HG03354 (cell line): ENCODE measurements around the gene TM9SF3.

Source experiments
- ATAC-seq: cut with Tn5 transposase; IDR thresholded peaks from one replicate; pipeline ENCODE4 v1.9.1; 2021; ENCODE audit warnings: mild to moderate bottlenecking; ENCODE audit not compliant: unreplicated experiment, poor library complexity, severe bottlenecking

The TM9SF3 gene

GRCh38 chr10:96491303-96491702, 95.5 kb downstream of the TM9SF3 start:
- ATAC-seq = no peak

GRCh38 chr10:96488161-96488935, 98.5 kb downstream of the TM9SF3 start:
- no peak for ATAC-seq

- ATAC-seq = no peak
Measured at GRCh38 chr10:96482815-96483588, 103.8 kb downstream of the TM9SF3 start.

- ATAC-seq = no peak
Measured at GRCh38 chr10:96478355-96478754, 108.5 kb downstream of the TM9SF3 start.

GRCh38 chr10:96473866-96474265, 112.9 kb downstream of the TM9SF3 start:
- ATAC-seq = no peak

- peak; percentile 51 for ATAC-seq
Measured at GRCh38 chr10:96470116-96470743, 116.6 kb downstream of the TM9SF3 start.

- no peak for ATAC-seq
Measured at GRCh38 chr10:96468845-96469244, 118.0 kb downstream of the TM9SF3 start.
